ENCODE measurements around the gene SAMD11.
A peak's percentile ranks its signal among the peaks of the same experiment; 100 is the strongest.
"Not testable (repeated sequence)": the region's sequence is repeated elsewhere in the genome, so short reads cannot be mapped to it uniquely, and the experiment has no call there.

The SAMD11 gene

DNA sequence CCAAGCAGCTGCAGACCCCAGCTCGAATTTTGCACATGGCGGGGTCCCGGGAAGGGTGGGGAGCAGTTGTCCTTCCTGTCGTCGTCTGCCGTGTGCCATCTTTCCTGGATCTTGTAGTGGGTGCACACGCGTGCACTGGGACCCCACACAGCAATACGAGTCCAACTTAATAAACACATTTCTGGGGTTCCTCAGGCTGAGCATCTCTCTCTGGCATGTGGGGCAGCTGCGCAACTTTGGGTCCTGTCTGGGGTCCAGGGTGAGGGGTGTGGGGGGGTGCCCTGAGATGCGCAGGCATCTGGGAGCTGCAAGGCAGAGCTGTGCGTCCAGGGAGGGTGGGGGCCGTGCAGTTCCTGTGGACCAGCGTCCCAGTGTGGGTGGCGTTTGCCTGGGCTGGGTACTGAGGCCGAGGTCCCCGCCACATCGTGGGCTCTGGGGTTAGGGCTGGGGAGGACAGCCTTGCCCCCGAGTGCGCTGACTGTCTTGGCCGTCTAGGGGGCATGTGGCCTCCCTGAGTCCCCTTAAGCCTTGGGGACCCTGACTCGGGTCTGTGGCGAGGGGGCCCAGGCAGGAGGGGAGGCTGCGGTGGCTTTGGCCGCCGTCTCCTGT lies 41.9 kb downstream of the SAMD11 start:
- no peak for DNase-seq (ENCODE audit: low read depth)

DNA sequence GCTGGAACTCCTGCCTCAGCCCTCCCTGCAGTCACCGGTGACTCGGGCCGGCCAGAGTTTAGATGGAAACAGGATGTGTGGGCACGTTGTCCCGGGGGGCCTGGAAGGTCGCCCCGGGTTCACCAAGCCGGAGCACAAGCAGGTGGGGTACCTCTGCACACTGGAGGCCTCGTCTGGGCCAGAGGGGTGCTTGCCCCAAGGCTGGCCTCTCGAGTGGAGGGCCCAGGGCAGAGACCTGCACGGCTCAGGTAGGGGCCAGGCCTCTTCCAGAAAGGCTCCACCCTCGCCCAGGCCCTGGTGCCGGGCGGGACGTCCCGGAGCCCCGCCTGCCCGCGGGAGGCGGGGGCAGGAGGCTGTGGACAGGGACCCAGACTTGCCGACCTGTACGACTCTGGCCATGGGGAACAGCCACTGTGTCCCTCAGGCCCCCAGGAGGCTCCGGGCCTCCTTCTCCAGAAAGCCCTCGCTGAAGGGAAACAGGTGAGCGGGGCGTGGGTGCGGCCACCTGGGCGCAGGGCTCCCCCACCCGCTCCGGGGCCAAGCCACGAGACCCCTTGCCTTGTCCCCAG lies 42.5 kb downstream of the SAMD11 start, which contains the start of gene PLEKHN1:
Gene PLEKHN1, plus strand, starts transcription at position 348 of the 569 bp plus-strand sequence. Its CDS starts 50 bp downstream, at position 398.
- DNase-seq (ENCODE audit: low read depth), result no peak

DNA sequence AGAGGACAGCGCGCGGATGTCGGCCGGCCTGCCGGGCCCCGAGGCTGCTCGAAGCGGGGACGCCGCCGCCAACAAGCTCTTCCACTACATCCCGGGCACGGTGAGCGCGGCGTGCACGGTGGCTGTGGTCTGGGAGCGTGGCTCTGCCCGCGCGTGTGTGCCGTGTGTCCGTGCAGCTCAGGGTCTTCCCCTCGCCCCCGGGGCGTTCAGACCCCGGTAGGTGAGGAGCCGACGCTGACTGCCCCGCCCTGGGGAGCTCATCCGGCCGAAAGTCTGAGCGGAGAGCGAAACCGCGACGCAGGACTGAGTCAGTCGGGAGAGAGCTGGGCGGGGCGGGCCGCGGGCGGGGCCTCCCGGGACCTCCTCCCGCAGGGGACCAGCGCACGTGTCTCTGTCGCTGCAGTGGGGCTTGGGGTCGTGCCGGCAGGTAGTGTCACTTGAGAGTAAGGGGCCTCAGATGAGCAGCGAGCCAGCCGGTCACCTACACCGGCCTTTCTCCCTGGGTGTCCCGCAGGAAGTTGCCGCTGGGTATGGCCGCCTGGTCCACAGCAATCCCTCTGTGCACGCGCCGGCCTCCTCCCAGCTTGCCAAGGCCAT lies 43.1 kb downstream of the SAMD11 start:
- DNase-seq (ENCODE audit: low read depth), result peak; percentile 72

DNA sequence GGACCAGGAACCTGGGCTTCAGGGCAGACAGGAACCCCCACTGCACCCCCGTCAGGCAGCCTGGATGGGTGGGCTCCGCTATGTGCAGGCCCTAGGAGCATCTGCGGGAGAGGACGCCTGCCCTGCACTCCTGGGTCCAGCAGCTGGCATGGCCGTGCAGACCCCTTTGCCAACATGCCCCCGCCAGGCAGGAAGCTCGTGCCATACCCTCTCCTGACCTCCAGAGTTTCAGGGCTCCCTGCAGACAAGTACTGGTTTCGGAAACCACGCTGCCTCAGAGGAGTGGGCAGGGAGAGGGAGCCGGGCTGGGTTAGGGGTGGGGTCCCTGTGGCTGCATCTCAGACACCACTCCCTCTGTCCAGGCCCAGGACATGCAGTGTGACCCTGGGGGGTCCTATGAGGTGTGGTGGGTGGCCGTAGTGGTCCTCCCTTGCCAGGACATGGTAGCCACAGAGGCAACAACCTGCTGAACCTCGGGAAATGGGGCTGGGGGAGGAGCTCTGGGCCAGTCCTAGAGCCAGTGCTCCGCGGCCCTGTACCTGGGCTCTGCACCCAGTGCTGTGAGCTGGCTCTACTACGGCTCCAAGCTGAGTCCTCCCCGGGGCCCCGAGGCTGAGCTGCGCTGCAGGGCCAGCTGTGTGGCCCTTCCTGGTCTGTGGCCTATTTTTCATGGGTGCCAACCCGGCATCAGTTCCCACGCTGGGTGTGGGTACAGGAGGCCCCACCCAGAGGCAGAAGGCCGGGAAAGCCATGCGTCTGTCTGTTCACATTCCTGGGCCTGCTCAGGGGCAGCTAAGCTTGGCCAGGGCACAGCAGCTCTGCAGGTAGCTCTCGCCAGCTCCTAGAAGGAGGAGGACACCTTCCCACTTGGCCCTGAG lies 44.0 kb downstream of the SAMD11 start:
- no peak for DNase-seq (ENCODE audit: low read depth)

DNA sequence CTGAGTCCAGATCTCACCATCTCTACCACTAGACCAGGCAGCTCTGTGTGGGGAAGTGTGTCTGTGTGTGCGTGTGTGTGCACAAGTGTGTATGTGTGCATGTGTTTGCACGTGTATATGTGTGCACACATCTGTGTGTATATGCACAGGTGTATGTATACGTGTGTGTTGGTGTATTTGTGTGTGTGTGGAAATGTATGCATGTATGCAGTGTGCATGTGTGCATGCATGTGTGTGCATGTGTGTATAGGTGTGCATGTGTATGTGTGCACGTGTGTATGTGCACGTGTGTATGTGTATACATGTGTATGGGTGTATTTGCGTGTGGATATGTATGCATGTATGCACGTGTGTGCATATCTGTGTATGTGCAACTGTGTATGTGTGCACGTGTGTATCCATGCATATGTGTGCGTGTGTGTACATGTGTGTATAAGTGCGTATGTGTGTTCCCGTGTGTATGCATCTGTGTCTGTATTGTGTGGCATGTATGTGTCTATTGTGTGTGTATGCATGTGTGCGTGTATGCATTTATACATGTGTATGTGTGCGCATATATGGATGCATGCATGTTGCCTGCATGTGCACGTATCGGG lies 45.6 kb downstream of the SAMD11 start:
- no peak for DNase-seq (ENCODE audit: low read depth)

DNA sequence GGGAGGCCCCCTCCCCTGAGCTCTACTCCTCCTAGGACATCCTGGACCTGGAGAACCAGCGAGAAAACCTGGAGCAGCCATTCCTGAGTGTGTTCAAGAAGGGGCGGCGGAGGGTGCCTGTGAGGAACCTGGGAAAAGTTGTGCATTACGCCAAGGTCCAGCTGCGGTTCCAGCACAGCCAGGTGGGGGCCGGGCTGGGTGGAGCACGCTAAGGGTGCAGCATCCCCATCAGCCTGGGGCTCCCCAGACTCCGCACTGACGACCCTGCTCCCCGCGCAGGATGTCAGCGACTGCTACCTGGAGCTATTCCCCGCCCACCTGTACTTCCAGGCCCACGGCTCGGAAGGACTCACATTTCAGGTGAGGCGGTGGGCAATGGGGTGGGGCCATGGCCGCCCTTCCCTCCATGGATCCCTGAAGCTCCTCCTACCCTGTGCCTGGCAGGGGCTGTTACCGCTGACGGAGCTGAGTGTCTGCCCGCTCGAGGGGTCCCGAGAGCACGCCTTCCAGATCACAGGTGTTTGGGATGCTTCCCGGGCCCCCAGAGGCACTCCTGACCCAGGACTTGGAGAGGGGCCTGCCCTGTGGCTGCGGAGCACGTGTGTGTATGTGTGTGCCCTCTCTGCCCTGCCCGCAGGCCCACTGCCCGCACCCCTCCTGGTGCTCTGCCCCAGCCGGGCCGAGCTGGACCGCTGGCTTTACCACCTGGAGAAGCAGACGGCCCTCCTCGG lies 46.7 kb downstream of the SAMD11 start:
- no peak for DNase-seq (ENCODE audit: low read depth)

DNA sequence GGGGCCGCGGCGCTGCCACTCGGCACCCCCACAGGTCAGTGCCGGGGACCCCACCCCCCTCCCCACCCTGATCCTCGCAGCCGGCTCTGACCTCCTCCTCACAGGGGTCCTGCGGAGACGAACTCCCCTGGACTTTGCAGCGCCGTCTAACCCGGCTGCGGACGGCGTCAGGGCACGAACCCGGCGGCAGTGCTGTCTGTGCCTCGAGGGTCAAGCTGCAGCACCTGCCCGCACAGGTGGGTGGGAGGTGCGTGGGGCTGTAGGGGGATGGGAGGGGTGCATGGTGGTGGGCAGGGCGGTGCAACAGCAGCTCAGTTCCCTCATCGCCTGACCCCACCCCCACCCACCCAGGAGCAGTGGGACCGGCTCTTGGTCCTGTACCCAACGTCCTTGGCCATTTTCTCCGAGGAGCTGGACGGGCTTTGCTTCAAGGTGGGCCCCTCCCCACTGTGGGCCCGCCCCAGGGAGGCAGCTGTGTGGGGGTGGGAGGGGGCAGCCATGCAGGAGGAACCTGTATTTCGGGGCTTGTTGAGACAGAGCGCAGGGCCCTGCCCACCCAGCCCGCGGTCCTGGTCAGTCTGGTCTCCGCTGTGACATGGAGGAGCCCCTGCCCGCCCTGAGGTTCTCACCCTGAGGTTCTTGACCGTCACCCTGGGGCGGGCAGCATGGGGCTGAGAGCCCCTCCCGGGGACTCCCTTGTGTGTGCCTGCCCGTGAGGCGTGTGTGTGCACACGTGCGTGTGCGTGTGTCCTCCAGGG lies 47.4 kb downstream of the SAMD11 start:
- no peak for DNase-seq (ENCODE audit: low read depth)

DNA sequence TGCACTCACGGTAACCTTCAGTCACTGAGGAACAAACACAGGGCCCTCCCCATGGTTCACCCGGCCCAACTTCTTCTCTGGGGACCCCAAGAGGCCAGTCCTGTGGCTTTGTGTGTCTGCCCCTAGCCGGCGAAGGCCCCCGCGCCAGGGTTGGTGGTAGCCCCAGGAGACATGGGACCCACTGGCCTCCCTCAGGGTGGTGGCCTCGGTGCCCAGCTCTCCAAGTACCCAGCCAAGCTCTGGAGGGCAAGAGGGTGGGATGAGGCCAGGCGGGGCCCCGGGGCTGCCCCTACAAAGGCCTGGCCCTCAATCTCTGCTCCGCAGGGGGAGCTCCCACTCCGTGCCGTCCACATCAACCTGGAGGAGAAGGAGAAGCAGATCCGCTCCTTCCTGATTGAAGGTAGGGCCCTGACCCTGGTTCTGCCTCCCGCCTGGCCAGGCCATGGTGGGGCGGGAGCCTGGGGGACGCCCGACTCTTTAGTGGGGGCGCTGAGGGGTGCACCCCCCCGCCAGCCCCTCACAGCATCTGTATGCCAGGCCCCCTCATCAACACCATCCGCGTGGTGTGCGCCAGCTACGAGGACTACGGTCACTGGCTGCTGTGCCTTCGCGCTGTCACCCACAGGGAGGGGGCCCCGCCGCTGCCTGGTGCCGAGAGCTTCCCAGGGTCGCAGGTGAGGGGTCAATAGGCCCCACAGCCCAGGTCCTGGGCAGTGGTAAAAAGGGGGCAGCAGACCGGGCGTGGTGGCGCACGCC lies 48.2 kb downstream of the SAMD11 start:
- no peak for DNase-seq (ENCODE audit: low read depth)

DNA sequence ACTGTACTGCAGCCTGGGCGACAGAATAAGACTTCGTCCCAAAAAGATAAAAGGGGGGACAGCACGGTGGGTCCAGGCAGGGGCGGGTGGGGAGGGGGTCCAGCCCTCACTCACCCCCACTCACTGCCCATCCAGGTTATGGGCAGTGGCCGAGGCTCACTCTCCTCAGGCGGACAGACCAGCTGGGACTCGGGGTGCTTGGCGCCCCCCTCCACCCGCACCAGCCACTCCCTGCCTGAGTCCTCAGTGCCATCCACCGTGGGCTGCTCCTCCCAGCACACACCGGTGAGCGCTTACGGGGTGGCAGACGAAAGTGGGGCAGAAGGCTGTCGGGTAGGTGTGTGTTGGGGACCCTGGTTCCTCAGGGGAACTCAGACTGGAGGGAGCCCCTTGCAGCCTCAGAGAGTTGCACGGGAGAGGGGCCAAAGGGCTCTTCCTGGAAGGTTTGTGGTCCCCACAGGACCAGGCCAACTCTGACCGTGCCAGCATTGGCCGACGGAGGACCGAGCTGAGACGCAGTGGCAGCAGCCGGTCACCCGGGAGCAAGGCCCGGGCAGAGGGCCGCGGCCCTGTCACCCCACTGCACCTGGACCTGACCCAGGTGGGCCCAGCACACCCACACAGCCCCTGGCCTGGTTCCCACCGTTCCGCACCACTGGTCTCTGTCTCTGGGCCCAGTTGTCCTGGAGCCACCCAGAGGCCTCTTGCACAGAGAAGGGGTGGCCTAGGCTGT lies 49.2 kb downstream of the SAMD11 start:
- no peak for DNase-seq (ENCODE audit: low read depth)

DNA sequence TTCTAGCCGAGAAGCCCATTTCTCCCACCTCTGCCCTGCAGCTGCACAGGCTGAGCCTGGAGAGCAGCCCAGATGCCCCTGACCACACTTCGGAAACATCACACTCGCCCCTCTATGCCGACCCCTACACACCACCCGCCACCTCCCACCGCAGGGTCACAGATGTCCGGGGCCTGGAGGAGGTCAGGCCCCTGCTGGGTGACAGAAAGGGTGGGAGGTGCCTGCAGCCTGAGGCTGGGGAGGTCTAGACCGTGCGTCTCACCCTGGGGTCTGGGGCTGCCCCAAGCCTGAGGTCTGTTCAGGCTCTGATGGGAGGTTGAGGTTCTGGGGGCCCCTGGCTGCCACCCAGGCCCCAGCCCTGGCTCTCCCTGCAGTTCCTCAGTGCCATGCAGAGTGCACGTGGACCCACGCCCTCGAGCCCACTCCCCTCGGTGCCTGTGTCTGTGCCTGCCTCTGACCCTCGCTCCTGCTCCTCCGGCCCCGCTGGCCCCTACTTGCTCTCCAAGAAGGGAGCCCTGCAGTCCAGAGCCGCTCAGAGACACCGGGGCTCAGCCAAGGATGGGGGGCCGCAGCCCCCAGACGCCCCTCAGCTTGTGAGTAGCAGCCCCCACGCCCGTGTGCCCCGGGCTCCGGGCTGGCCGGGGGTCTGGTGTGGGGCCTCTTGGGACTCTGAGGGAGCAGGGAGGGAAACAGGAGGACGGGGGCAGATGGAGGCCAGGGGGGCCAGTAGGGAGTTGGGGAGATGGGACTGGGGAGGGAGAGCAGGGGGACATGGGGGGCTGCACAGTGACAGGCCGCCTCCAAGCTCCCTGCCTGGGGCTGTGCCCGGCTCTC lies 50.0 kb downstream of the SAMD11 start:
- no peak for DNase-seq (ENCODE audit: low read depth)

DNA sequence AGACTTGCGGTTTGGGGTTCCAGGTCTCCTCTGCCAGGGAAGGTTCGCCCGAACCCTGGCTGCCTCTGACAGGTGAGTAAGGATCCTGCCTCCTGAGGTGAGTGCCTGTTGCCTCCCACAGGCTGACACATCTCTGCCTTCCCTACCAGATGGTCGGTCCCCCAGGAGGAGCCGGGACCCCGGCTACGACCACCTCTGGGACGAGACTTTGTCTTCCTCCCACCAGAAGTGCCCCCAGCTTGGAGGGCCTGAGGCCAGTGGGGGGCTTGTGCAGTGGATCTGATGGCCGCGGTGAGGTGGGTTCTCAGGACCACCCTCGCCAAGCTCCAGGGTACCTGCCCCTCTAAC lies 50.5 kb downstream of the SAMD11 start:
- no peak for DNase-seq (ENCODE audit: low read depth)

DNA sequence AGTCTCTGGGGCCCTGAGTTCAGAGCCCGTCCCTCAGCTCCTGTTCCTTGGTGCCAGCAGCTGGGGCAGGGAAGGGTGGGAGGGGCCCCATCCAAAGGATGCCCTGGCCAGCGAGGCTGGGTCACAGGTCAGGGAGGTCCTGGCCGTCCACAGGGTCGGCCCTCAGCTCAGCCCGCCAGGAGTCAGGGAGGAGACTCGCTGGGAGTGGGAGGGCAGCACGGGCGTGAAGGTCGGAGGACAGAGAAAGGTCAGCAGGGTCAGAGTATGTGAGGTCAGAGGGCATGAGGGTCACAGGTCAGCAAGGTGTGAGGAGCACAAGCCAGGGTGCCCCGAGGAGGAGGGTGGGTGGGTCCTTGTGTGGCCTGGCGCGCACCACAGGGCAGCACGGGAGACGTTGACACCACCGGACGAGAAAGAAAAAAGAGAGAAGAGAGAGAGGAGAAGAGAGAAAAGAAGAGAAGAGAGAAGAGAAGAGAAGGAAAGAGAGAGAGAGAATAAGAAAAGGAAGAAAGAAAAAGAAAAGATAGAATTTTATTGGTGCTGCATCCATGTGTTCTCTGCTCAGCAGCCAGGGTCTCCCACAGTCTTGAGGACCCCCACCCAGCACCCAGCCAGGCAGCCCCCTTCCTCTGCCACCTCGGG lies 51.1 kb downstream of the SAMD11 start:
- DNase-seq (ENCODE audit: low read depth), result no peak

DNA sequence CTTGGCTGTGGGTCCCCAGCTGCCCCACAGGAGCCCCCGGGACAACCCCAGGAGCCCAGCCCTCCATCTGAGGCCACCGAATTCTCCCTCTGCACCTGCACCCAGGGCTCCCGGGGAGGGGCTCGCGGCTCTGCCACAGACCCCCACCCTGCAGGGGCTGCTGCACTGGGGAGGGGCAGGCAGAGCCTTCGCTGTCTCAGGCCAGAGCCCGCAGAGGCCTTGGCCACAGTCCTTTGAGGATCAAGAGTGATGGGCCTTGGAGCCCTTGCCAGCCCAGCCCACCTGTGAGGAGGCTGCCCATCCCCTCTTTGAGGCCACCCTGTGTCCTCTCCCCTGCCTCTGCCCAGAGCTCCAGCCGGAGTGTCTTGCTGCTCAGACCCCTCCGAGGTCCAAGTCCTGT lies 51.6 kb downstream of the SAMD11 start:
- no peak for DNase-seq (ENCODE audit: low read depth)

DNA sequence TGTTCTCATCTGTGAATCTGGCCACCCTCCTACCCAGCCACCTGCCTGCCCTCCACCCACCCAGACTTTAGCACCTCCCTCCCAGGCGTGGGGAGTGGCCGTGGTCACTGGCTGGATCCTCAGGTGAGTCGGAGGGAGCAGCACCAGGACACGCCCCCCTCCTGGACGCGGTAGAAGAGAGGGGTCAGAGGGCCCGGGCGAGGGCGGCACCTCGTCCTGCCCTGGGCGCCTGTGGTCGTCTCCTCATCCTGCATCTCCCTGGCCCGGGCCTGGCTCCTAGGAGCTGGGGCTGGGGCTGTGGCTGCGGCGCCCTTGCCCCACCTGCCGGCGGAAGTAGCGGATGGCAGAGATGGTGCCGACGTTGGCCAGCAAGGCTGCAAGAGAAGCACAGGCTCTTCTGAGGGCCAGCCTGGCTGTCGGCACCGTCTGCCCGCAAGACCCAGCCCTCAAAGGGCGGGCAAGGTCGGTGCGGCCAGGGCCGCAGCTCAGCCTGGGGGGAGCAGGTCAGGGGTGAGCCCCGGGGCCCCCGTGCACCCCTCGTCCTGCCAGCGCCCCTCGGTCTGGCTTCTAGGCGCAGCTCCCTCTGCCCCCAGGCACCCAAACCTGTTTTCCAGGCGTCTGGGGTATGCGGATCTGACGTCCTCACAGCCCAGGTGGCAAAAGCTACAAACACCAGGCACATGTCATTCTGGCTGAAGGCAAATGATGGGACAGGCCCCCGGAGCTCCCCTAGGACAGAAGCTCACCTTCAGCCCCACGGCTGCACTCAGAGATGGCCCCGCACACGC lies 52.4 kb downstream of the SAMD11 start:
- peak; percentile 51 for DNase-seq (ENCODE audit: low read depth)

DNA sequence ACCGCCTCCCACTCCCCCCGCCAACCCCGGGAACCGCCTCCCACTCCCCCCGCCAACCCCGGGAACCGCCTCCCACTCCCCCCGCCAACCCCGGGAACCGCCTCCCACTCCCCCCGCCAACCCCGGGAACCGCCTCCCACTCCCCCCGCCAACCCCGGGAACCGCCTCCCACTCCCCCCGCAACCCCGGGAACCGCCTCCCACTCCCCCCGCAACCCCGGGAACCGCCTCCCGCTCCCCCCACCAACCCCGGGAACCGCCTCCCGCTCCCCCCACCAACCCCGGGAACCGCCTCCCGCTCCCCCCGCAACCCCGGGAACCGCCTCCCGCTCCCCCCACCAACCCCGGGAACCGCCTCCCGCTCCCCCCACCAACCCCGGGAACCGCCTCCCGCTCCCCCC lies 53.1 kb downstream of the SAMD11 start:
- not testable (repeated sequence) for DNase-seq (ENCODE audit: low read depth)

DNA sequence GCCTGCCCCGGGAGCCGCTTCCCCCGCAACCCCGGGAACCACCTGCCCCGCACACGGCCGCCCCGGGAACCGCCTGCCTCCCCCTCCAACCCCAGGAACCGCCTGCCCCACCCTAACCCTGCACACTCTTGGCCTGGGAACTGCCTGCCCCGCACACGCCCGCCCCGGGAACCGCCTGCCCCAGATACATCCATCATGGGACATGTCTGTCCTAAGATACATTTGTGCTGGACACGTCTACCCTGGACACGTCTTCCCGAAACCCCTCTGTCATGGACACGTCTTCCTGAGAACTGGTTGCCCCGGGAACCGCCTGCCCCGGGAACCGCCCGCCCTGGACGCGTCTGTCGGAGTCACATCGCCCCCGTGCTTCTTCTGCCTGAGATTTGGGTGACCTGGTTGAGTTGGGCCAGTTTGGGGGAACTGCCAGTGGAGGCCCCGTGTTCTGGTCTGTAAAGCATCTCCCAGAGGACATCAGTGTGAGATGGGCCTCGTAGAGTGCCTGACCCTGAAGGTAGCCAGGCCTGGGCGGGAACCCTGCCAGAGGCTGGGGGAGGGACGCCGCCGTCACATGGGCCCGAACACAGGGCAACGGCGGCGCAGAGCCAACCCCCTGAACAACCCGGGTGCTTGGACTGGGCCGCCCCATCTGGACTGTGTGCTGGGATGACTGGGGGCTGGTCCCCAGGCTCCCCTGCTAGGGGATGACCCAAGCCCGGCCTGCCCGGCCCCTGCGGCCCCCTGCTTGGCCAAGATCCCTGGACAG lies 54.5 kb downstream of the SAMD11 start:
- DNase-seq (ENCODE audit: low read depth), result no peak

All from activated T-helper 1 cell treated with Interleukin-2 at 50 U/mL for 16 hours (primary cell).